Fibroblast of lung (primary cell): ENCODE data around the gene RBM7. TPM values are rescaled to one million over a fixed set of nuclear protein-coding genes. Genes with fewer than 3 reads are reported as not detected.

ENCODE experiments used
- DNase-seq, 2 donors: peaks; one replicate each; pipeline versions ENCODE4 v3.0.0 to v3.0.0-alpha.2; 2010; ENCODE audit warnings: low read depth in 2 of 2
- H2AFZ ChIP-seq: 2 replicates; pipeline ENCODE4 v1.5.1; 2012; ENCODE audit warnings: low read length, control low read depth, inconsistent platforms
- H3K27ac ChIP-seq: 2 replicates; pipeline ENCODE4 v1.5.1; 2011; ENCODE audit warnings: low read length, control low read depth; ENCODE audit not compliant: insufficient read depth
- H3K27me3 ChIP-seq: 2 replicates; pipeline ENCODE4 v1.5.1; 2011; ENCODE audit warnings: mild to moderate bottlenecking, low read length; ENCODE audit not compliant: control insufficient read depth, insufficient read depth
- H3K36me3 ChIP-seq: 2 replicates; pipeline ENCODE4 v1.5.1; 2011; ENCODE audit warnings: low read length; ENCODE audit not compliant: control insufficient read depth, insufficient read depth
- H3K4me1 ChIP-seq: 2 replicates; pipeline ENCODE4 v1.5.1; 2011; ENCODE audit warnings: low read length; ENCODE audit not compliant: control insufficient read depth, insufficient read depth; ENCODE audit errors: extremely low read depth
- H3K4me2 ChIP-seq: 2 replicates; pipeline ENCODE4 v1.5.1; 2011; ENCODE audit warnings: low read length, control low read depth; ENCODE audit not compliant: insufficient read depth; ENCODE audit errors: extremely low read depth
- H3K4me3 ChIP-seq, 4 experiments: fragments of 200-600 bp in 1 of 4; sonication (generic) in 1 of 4; replicated peaks in 1 of 4; 2 replicates each; pipeline ENCODE4 v1.5.1; 2011 to 2016; ENCODE audit warnings: low read length in 4 of 4, low read depth in 3 of 4, mild to moderate bottlenecking in 3 of 4, control low read depth in 2 of 4, inconsistent platforms in 1 of 4, mixed read lengths in 1 of 4; ENCODE audit not compliant: insufficient read depth in 1 of 4; ENCODE audit errors: control extremely low read depth in 1 of 4
- H3K79me2 ChIP-seq: 2 replicates; pipeline ENCODE4 v1.5.1; 2012; ENCODE audit warnings: mild to moderate bottlenecking, low read length, inconsistent platforms; ENCODE audit not compliant: control insufficient read depth, insufficient read depth
- H3K9ac ChIP-seq: 2 replicates; pipeline ENCODE4 v1.5.1; 2011; ENCODE audit warnings: mild to moderate bottlenecking, low read length, control low read depth; ENCODE audit not compliant: insufficient read depth
- H3K9me3 ChIP-seq: 2 replicates; pipeline ENCODE4 v1.5.1; 2012; ENCODE audit warnings: low read depth, low read length; ENCODE audit not compliant: control insufficient read depth, insufficient read depth
- H4K20me1 ChIP-seq: 2 replicates; pipeline ENCODE4 v1.5.1; 2011; ENCODE audit warnings: low read length; ENCODE audit not compliant: control insufficient read depth, insufficient read depth; ENCODE audit errors: extremely low read depth
- CTCF ChIP-seq, 2 donors: IDR thresholded peaks in 1 of 2; conservative IDR thresholded peaks in 1 of 2; 1 replicate in 1 of 2; 2 replicates in 1 of 2; pipeline ENCODE4 v1.5.1; 2011 to 2012; ENCODE audit warnings: low read length in 2 of 2, control low read depth in 1 of 2, inconsistent platforms in 1 of 2, low read depth in 1 of 2, mild to moderate bottlenecking in 1 of 2
- EZH2 ChIP-seq: IDR thresholded peaks from 2 replicates; pipeline ENCODE4 v1.5.1; 2012; ENCODE audit warnings: low read length, control low read depth, mild to moderate bottlenecking; ENCODE audit errors: missing control alignments
- polyA plus RNA-seq, 2 donors: library from polyadenylated mRNA; depleted of rRNA in 1 of 2; stranded (reverse) in 1 of 2; unstranded in 1 of 2; fragments of >200 nt; gene quantifications; 2 replicates each; pipeline ENCODE4 v1.2.1, GENCODE V29; 2011 to 2012; ENCODE audit warnings: missing spikeins in 1 of 2
- total RNA-seq: library from RNA; depleted of rRNA; stranded (reverse); fragments of >200 nt; gene quantifications from 2 replicates; pipeline ENCODE4 v1.2.1, GENCODE V29; 2014

RBM7 gene
- total and polyA plus RNA-seq, 2 donors (not counting 1 experiment from before 2014, with no cell fraction given): 46.5 to 81.1 TPM

DNA sequence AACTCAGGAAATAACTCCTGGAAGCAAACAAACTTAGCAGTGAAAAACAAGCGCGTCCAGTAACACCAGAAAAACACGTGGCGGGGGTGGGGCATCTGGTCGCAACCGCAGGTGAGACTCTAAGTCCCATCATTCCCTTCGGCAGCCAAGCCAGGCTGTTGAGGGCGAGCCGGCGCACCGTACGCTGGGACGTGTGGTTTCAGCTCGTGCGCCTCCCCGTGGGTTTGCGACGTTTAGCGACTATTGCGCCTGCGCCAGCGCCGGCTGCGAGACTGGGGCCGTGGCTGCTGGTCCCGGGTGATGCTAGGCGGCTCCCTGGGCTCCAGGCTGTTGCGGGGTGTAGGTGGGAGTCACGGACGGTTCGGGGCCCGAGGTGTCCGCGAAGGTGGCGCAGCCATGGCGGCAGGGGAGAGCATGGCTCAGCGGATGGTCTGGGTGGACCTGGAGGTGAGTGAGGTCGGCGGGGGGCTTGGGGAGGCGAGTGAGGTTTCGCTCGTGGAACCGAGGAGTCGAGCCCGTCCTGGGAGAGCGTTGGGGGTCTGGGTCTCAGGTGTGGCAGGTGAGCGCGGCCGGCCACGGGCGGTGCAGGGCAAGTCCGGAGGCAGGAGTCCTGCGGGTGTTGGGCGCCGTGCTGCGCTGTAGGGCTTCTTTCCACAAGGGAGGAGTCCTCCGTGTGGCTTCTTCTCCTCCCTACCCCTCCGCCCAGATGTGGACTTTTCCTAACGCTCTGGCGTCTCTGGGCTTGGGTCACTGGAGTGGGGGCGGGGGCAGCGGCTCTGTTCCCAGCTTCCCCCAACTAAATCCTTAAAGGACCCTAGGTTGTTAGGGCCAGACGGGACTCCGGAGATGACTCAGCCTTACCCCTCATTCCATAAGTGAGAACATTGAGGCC, 39.0 kb downstream of the RBM7 start, which contains the start of gene REXO2:
Gene REXO2, plus strand, starts transcription at position 239 of the 892 bp plus-strand sequence. Its CDS starts 62 bp downstream, at position 301.
- H3K36me3 ChIP-seq: no peaks in the 10 kb centered on the region
- H3K27ac ChIP-seq: peak within 1 kb of the TSS; percentile 90
- peak; percentile 31 to 32 for TF ChIP-seq CTCF (conservative IDR thresholded peaks at IDR 0.05 in 1 of 2, IDR thresholded peaks at IDR 0.05 in 1 of 2; ENCODE audit: low read depth in 1 of 2, low read length in 2 of 2)
- no peak for TF ChIP-seq EZH2
- no peaks in the 10 kb centered on the region for H3K27me3 ChIP-seq
- H3K4me2 ChIP-seq: peak within 1 kb of the TSS; percentile 61
- peak within 1 kb of the TSS; percentile 82 to 99 (median 96) for H3K4me3 ChIP-seq
- no peaks in the 10 kb centered on the region for H3K9me3 ChIP-seq
- H4K20me1 ChIP-seq: no peaks in the 10 kb centered on the region
- DNase-seq: peak; percentile 95 to 96
- H2AFZ ChIP-seq: peak within 1 kb of the TSS; percentile 92
- H3K9ac ChIP-seq: peak within 1 kb of the TSS; percentile 90
- H3K79me2 ChIP-seq: peaks cover 50% of the 10 kb centered on the region
- H3K4me1 ChIP-seq: peaks cover 2% of the 10 kb centered on the region

DNA sequence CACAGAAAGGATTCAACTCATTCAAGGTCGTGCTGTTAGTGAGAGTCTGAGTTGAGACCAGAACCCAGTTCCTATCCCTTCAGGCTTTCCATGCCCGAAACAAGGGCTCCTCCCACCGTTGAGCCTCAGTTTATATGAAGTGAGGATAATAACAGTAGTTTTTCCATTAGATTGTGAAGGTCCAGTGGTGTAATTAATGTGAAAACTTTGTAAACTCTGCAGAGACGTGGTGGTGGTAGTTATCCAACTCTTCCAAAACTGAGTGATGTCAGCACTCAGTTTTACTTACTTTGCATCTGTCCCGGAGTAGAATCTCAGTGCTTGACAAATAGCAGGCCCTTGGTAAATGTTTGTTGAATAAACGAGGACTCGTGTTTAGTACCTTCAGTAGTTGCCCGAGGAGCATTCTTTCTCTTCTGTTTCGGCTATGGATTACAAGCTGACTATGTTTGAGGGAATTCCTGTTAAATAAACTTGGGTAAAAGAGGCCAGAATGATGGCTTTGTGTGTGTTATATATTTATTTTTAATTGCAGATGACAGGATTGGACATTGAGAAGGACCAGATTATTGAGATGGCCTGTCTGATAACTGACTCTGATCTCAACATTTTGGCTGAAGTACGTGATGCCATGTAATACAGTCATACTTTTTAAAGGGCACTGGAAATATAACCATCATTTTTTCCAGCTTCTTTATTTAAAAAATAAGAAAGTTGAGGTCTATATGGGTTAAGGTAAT, 39.8 kb downstream of the RBM7 start:
- Histone ChIP-seq H2AFZ (peak overlapping the region; percentile 92), H3K4me3 (peak overlapping the region; percentile 82 to 99 (median 96)), H3K79me2 (peaks cover 58% of the 10 kb centered on the region), H3K4me2 (peak overlapping the region; percentile 61), H3K27me3 (no peaks in the 10 kb centered on the region), H3K9me3 (no peaks in the 10 kb centered on the region), H3K27ac (peak overlapping the region; percentile 90), H3K36me3 (peaks cover 3% of the 10 kb centered on the region), H3K9ac (peak overlapping the region; percentile 90), H4K20me1 (no peaks in the 10 kb centered on the region), H3K4me1 (peaks cover 2% of the 10 kb centered on the region)
- DNase-seq: peak; percentile 9 to 29
- no peak for TF ChIP-seq EZH2
- TF ChIP-seq CTCF (conservative IDR thresholded peaks at IDR 0.05 in 1 of 2, IDR thresholded peaks at IDR 0.05 in 1 of 2; ENCODE audit: low read depth in 1 of 2, low read length in 2 of 2): no peak
